Osteoblast (primary cell): ENCODE results near the gene COL11A1. TPM values are rescaled to one million over a fixed set of nuclear protein-coding genes. Genes with fewer than 3 reads are reported as not detected.

ENCODE experiments used
- DNase-seq: peaks from one replicate; pipeline ENCODE4 v3.0.0; 2011; ENCODE audit warnings: low spot score, mixed read lengths; ENCODE audit not compliant: insufficient read length; ENCODE audit errors: missing footprints
- H2AFZ ChIP-seq: 2 replicates; pipeline ENCODE4 v1.6.0; 2011; ENCODE audit warnings: mild to moderate bottlenecking, low read length
- H3K27ac ChIP-seq: 2 replicates; pipeline ENCODE4 v1.5.1; 2011; ENCODE audit warnings: mild to moderate bottlenecking, low read depth, low read length, moderate library complexity
- H3K27me3 ChIP-seq: 2 replicates; pipeline ENCODE4 v1.6.0; 2012; ENCODE audit warnings: mild to moderate bottlenecking, control low read depth, inconsistent platforms, low read length, moderate library complexity; ENCODE audit not compliant: insufficient read depth
- H3K36me3 ChIP-seq: 2 replicates; pipeline ENCODE4 v1.5.1; 2011; ENCODE audit warnings: mild to moderate bottlenecking, low read length, control low read depth, moderate library complexity; ENCODE audit not compliant: insufficient read depth
- H3K4me1 ChIP-seq: 2 replicates; pipeline ENCODE4 v1.5.1; 2011; ENCODE audit warnings: mild to moderate bottlenecking, low read length, control low read depth, moderate library complexity; ENCODE audit not compliant: insufficient read depth
- H3K4me2 ChIP-seq: 2 replicates; pipeline ENCODE4 v1.6.0; 2011; ENCODE audit warnings: mild to moderate bottlenecking, low read length; ENCODE audit not compliant: insufficient read depth
- H3K4me3 ChIP-seq: fragments of 200-600 bp; sonication (generic); 3 replicates; pipeline ENCODE4 v1.5.1; 2012; ENCODE audit warnings: mild to moderate bottlenecking, low read length, inconsistent platforms; ENCODE audit not compliant: insufficient read depth
- H3K79me2 ChIP-seq: 2 replicates; pipeline ENCODE4 v1.6.0; 2012; ENCODE audit warnings: mild to moderate bottlenecking, low read length, control low read depth, inconsistent platforms; ENCODE audit not compliant: insufficient read depth
- H3K9me3 ChIP-seq: 2 replicates; pipeline ENCODE4 v1.5.1; 2011; ENCODE audit warnings: low read depth, low read length, control low read depth
- H4K20me1 ChIP-seq: 2 replicates; pipeline ENCODE4 v1.6.0; 2012; ENCODE audit warnings: mild to moderate bottlenecking, low read length, control low read depth; ENCODE audit not compliant: insufficient read depth
- total RNA-seq: library from RNA; depleted of rRNA; stranded (reverse); fragments of >200 nt; gene quantifications from 2 replicates; pipeline ENCODE4 v1.2.3, GENCODE V29; 2012
- TF ChIP-seq, protein P1 (sequence below): IDR thresholded peaks from 2 replicates; pipeline ENCODE4 v1.5.1; 2011; ENCODE audit warnings: mild to moderate bottlenecking, low read depth, low read length, moderate library complexity; ENCODE audit errors: extremely low read depth

The COL11A1 gene
- total RNA-seq, 1 donor, result 158 TPM

GRCh38 chr1:102954576-102954975 is 153.7 kb downstream of the COL11A1 start:
- DNase-seq, result no peak
- no peaks in the 10 kb centered on the region for H3K79me2 ChIP-seq
- no peaks in the 10 kb centered on the region for H3K27me3 ChIP-seq
- H4K20me1 ChIP-seq, result no peaks in the 10 kb centered on the region
- H2AFZ ChIP-seq, result no peak overlapping the region
- no peaks in the 10 kb centered on the region for H3K36me3 ChIP-seq
- H3K27ac ChIP-seq, result no peak overlapping the region
- no peak overlapping the region for H3K4me2 ChIP-seq
- H3K4me3 ChIP-seq, result no peak overlapping the region
- TF ChIP-seq, protein P1, sequence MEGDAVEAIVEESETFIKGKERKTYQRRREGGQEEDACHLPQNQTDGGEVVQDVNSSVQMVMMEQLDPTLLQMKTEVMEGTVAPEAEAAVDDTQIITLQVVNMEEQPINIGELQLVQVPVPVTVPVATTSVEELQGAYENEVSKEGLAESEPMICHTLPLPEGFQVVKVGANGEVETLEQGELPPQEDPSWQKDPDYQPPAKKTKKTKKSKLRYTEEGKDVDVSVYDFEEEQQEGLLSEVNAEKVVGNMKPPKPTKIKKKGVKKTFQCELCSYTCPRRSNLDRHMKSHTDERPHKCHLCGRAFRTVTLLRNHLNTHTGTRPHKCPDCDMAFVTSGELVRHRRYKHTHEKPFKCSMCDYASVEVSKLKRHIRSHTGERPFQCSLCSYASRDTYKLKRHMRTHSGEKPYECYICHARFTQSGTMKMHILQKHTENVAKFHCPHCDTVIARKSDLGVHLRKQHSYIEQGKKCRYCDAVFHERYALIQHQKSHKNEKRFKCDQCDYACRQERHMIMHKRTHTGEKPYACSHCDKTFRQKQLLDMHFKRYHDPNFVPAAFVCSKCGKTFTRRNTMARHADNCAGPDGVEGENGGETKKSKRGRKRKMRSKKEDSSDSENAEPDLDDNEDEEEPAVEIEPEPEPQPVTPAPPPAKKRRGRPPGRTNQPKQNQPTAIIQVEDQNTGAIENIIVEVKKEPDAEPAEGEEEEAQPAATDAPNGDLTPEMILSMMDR, result no peak
- H3K4me1 ChIP-seq, result no peaks in the 10 kb centered on the region
- H3K9me3 ChIP-seq, result no peaks in the 10 kb centered on the region

DNA sequence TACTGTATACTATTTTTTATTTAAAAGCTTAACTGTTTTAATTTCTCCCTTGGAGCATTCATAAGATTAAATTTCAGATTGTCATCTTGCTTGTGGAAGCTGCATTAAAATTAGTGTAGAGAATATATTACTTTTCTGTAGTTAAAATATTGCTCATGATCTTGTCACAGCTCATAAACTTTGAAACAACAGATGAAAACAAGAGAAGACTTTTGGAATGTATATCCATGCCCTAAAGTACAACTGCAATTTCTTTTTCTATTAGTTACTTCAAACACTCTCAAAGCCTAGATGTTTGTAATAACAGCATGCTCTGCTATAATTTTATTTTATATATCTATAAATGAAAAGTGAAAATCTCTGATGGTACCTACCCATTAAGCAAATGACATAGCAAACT is 155.9 kb downstream of the COL11A1 start:
- no peaks in the 10 kb centered on the region for H3K79me2 ChIP-seq
- H3K27me3 ChIP-seq, result no peaks in the 10 kb centered on the region
- H3K36me3 ChIP-seq, result no peaks in the 10 kb centered on the region
- H3K4me3 ChIP-seq, result no peak overlapping the region
- no peak overlapping the region for H3K4me2 ChIP-seq
- H4K20me1 ChIP-seq, result no peaks in the 10 kb centered on the region
- H3K4me1 ChIP-seq, result no peaks in the 10 kb centered on the region
- no peak for DNase-seq
- no peak overlapping the region for H2AFZ ChIP-seq
- no peak overlapping the region for H3K27ac ChIP-seq
- TF ChIP-seq, protein P1, result no peak
- no peaks in the 10 kb centered on the region for H3K9me3 ChIP-seq

GRCh38 chr1:102942324-102942723 is 166.0 kb downstream of the COL11A1 start:
- no peaks in the 10 kb centered on the region for H3K79me2 ChIP-seq
- no peak overlapping the region for H2AFZ ChIP-seq
- no peak overlapping the region for H3K27ac ChIP-seq
- TF ChIP-seq, protein P1, result no peak
- no peaks in the 10 kb centered on the region for H3K4me1 ChIP-seq
- no peaks in the 10 kb centered on the region for H3K9me3 ChIP-seq
- H3K27me3 ChIP-seq, result no peaks in the 10 kb centered on the region
- no peaks in the 10 kb centered on the region for H4K20me1 ChIP-seq
- no peak overlapping the region for H3K4me2 ChIP-seq
- no peaks in the 10 kb centered on the region for H3K36me3 ChIP-seq
- no peak overlapping the region for H3K4me3 ChIP-seq
- DNase-seq, result no peak

- H3K4me1 ChIP-seq, result no peaks in the 10 kb centered on the region
- no peaks in the 10 kb centered on the region for H4K20me1 ChIP-seq
- DNase-seq, result no peak
- H3K4me3 ChIP-seq, result no peak overlapping the region
- TF ChIP-seq, protein P1, result no peak
- H2AFZ ChIP-seq, result no peak overlapping the region
- H3K27ac ChIP-seq, result no peak overlapping the region
- H3K36me3 ChIP-seq, result no peaks in the 10 kb centered on the region
- H3K27me3 ChIP-seq, result no peaks in the 10 kb centered on the region
- H3K4me2 ChIP-seq, result no peak overlapping the region
- no peaks in the 10 kb centered on the region for H3K79me2 ChIP-seq
- no peaks in the 10 kb centered on the region for H3K9me3 ChIP-seq
These were observed 166.9 kb downstream of the COL11A1 start for GRCh38 chr1:102941366-102941947.
